ENCODE results near the gene ASGR1. TPM values are rescaled to one million over a fixed set of nuclear protein-coding genes. Genes with fewer than 3 reads are reported as not detected.

The ASGR1 gene
- total RNA-seq, 2 donors from 2014 or later: 1.9 to 5.4 TPM

- no peak for DNase-seq (ENCODE audit: low spot score)
- no peaks in the 10 kb centered on the region for H3K9me3 ChIP-seq
- no peak for ATAC-seq (ENCODE audit: insufficient number of reproducible peaks, low FRiP score, low read depth)
- H3K36me3 ChIP-seq: peaks cover 38% of the 10 kb centered on the region
- H3K4me1 ChIP-seq (ENCODE audit: control insufficient read depth in 1 of 2, low read depth in 2 of 2): no peaks in the 10 kb centered on the region
- no peaks in the 10 kb centered on the region for H3K27me3 ChIP-seq (replicated peaks; ENCODE audit: insufficient read depth)
- no peak for TF ChIP-seq CTCF (IDR thresholded peaks at IDR 0.05)
- no peak overlapping the region for H3K27ac ChIP-seq
- no peak overlapping the region for H3K4me3 ChIP-seq
Observed at GRCh38 chr17:7192271-7192937, 13.2 kb upstream of the ASGR1 start.

DNA sequence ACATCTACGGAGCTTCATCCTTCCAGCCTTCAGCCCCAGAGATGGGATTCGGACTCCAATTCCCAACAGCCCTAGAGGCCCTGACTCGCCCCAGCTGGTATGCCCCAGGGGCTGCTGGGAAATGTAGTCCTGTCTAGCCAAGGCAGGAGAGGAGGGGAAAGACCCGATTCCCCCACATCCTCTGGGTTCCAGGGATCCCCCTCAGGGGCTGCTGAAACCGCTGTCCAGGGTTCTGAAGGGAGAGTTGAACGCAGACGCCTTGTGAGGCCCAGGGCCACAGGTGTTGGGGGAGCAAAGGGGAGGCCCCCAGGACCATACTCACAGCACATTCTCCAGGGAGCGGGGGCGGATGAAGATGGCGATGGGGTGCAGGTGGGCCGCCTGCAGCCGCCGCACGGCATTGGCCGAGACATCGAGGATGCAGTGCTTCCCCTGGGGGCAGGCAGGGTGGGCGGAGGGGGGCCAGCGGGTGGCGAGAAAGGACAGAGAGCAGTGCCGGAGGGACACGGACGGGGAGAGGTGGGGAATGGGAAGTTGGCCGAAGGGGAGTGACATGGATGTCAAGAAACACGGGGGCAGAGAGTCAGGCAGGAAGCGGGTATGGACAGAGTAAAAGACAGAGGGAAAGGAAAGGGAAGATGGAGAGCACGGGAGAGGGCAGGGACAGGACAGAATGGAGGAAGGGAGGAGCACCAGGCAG, 12.6 kb upstream of the ASGR1 start:
- no peak for TF ChIP-seq CTCF (IDR thresholded peaks at IDR 0.05)
- H3K4me3 ChIP-seq: no peak overlapping the region
- H3K36me3 ChIP-seq: peaks cover 36% of the 10 kb centered on the region
- DNase-seq (ENCODE audit: low spot score) (no peak), ATAC-seq (ENCODE audit: insufficient number of reproducible peaks, low FRiP score, low read depth) (no peak)
- H3K4me1 ChIP-seq (ENCODE audit: control insufficient read depth in 1 of 2, low read depth in 2 of 2): no peaks in the 10 kb centered on the region
- no peaks in the 10 kb centered on the region for H3K27me3 ChIP-seq (replicated peaks; ENCODE audit: insufficient read depth)
- H3K9me3 ChIP-seq: no peaks in the 10 kb centered on the region
- no peak overlapping the region for H3K27ac ChIP-seq

- H3K4me1 ChIP-seq (ENCODE audit: control insufficient read depth in 1 of 2, low read depth in 2 of 2): no peaks in the 10 kb centered on the region
- H3K27ac ChIP-seq: no peak overlapping the region
- H3K9me3 ChIP-seq: no peaks in the 10 kb centered on the region
- no peaks in the 10 kb centered on the region for H3K27me3 ChIP-seq (replicated peaks; ENCODE audit: insufficient read depth)
- ATAC-seq (ENCODE audit: insufficient number of reproducible peaks, low FRiP score, low read depth): no peak
- H3K4me3 ChIP-seq: no peak overlapping the region
- peaks cover 31% of the 10 kb centered on the region for H3K36me3 ChIP-seq
- TF ChIP-seq CTCF (IDR thresholded peaks at IDR 0.05): no peak
- DNase-seq (ENCODE audit: low spot score): no peak
Observed at GRCh38 chr17:7191069-7191468, 11.9 kb upstream of the ASGR1 start.

DNA sequence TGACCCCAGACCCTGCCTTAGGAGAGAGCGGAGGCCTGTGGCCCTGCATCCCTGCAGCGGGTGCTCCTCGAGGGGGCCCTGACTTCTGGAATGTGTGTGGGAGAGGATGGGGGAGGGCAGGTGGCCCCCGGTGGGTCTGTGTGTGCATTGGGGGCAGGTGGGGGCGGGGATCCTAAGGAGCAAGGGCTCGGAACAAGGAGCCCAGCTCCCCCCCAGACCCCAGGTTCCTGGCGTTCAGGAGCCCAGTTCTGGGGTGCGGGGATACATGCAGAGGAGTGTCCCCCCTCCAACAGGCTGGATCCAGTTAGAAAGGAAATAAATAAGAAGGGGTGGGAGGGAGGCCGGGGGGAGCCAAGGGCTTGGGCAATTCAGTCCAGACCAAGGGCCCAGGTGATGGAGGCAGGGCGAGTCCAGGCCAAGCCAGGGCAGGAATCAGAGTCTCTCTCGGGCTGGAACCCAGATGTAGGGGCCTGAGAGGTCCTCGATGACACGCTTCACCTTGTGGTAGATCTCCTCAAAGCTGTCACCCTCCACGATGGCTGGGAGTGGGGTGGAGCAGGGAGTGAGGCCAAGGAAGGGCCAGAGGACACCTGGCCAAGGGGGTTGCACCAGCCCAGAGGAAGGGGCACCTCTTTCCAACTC, 11.2 kb upstream of the ASGR1 start:
- no peaks in the 10 kb centered on the region for H3K27me3 ChIP-seq (replicated peaks; ENCODE audit: insufficient read depth)
- ATAC-seq (ENCODE audit: insufficient number of reproducible peaks, low FRiP score, low read depth) (no peak), DNase-seq (ENCODE audit: low spot score) (no peak)
- H3K4me1 ChIP-seq (ENCODE audit: control insufficient read depth in 1 of 2, low read depth in 2 of 2): no peaks in the 10 kb centered on the region
- TF ChIP-seq CTCF (IDR thresholded peaks at IDR 0.05): no peak
- H3K27ac ChIP-seq: no peak overlapping the region
- H3K9me3 ChIP-seq: no peaks in the 10 kb centered on the region
- no peak overlapping the region for H3K4me3 ChIP-seq
- peaks cover 28% of the 10 kb centered on the region for H3K36me3 ChIP-seq

- peaks cover 4% of the 10 kb centered on the region for H3K36me3 ChIP-seq
- no peaks in the 10 kb centered on the region for H3K9me3 ChIP-seq
- TF ChIP-seq CTCF (IDR thresholded peaks at IDR 0.05): no peak
- DNase-seq (ENCODE audit: low spot score) (no peak), ATAC-seq (ENCODE audit: insufficient number of reproducible peaks, low FRiP score, low read depth) (no peak)
- H3K4me3 ChIP-seq: no peak overlapping the region
- H3K27ac ChIP-seq: no peak overlapping the region
- no peaks in the 10 kb centered on the region for H3K27me3 ChIP-seq (replicated peaks; ENCODE audit: insufficient read depth)
- H3K4me1 ChIP-seq (ENCODE audit: control insufficient read depth in 1 of 2, low read depth in 2 of 2): no peaks in the 10 kb centered on the region
Observed at GRCh38 chr17:7186241-7186640, 7.1 kb upstream of the ASGR1 start.

All from thoracic aorta (tissue), 2 donors.